GM12892 (cell line): Measurements from ENCODE around the gene TNS1.

Source experiments
- DNase-seq: peaks from one replicate; pipeline ENCODE4 v3.0.0; 2011; ENCODE audit not compliant: insufficient read length
- FAIRE-seq: peaks from 2 replicates; lab custom pipeline; 2011; peaks lifted over from hg19 to GRCh38; lab: Jason Lieb, UNC
- POLR2A ChIP-seq: IDR thresholded peaks from 2 replicates; pipeline ENCODE4 v1.6.1; 2011; ENCODE audit warnings: low read depth, low read length, control low read depth
- POLR2AphosphoS5 ChIP-seq: IDR thresholded peaks from 2 replicates; pipeline ENCODE4 v1.6.1; 2011; ENCODE audit warnings: low read depth, low read length, control low read depth
- TAF1 ChIP-seq: IDR thresholded peaks from 2 replicates; pipeline ENCODE4 v1.6.1; 2011; ENCODE audit warnings: low read depth, mild to moderate bottlenecking, control low read depth, low read length, borderline replicate concordance

Gene TNS1

DNA sequence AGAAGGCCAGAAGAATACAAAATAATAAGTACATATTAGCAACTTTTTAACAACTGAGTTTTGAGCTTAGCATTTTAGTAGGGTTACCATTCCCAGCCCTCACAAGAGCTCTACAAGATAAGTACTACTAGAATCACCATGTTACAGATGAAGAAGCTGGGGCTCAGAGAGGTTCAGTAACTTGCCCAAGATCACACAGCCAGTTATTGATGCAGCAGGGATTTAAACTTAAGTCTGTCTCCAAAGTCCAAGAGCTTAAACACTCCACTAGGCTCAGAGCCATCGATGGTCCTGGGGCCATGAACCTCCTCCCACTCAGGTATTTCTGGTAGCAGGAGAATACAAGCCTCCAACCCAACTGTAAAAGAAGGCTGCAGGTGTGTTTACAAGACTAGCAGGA, 30.8 kb downstream of the TNS1 start:
- DNase-seq (no peak), FAIRE-seq (no peak)
- no peak for TF ChIP-seq TAF1
- TF ChIP-seq POLR2AphosphoS5 = no peak
- TF ChIP-seq POLR2A = no peak

DNA sequence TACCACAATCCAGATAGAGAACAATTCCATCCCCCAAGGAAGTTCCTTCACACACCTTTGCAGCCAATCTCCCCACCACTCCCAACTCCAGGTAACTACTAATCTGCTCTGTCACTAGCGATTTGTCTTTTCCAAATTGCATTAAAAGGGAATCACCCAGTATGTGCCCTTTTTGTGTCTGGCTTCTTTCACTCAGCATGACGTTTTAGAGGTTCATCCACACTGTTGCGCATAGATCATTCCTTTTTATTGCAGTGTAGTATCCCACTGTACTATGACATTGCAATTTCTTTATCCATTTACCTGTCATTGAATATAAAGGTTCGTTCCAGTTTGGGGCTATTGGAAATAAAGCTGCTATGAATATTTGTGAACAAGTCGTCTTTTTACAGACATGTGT, 31.6 kb downstream of the TNS1 start:
- FAIRE-seq = no peak
- no peak for TF ChIP-seq POLR2AphosphoS5
- no peak for TF ChIP-seq TAF1
- no peak for TF ChIP-seq POLR2A

GRCh38 chr2:217970206-217970605, 32.6 kb downstream of the TNS1 start:
- FAIRE-seq (no peak), DNase-seq (no peak)
- no peak for TF ChIP-seq TAF1
- no peak for TF ChIP-seq POLR2AphosphoS5
- TF ChIP-seq POLR2A = no peak

More for the DNA sequence above, 31.6 kb downstream of the TNS1 start:
- no peak for DNase-seq

- TF ChIP-seq POLR2AphosphoS5 = no peak
- no peak for TF ChIP-seq TAF1
- no peak for TF ChIP-seq POLR2A
- FAIRE-seq = no peak
- no peak for DNase-seq
Measured at GRCh38 chr2:217969588-217969987, 33.2 kb downstream of the TNS1 start.

GRCh38 chr2:217968023-217968422, 34.8 kb downstream of the TNS1 start:
- DNase-seq = no peak
- no peak for FAIRE-seq
- no peak for TF ChIP-seq TAF1
- TF ChIP-seq POLR2AphosphoS5 = no peak
- no peak for TF ChIP-seq POLR2A

DNA sequence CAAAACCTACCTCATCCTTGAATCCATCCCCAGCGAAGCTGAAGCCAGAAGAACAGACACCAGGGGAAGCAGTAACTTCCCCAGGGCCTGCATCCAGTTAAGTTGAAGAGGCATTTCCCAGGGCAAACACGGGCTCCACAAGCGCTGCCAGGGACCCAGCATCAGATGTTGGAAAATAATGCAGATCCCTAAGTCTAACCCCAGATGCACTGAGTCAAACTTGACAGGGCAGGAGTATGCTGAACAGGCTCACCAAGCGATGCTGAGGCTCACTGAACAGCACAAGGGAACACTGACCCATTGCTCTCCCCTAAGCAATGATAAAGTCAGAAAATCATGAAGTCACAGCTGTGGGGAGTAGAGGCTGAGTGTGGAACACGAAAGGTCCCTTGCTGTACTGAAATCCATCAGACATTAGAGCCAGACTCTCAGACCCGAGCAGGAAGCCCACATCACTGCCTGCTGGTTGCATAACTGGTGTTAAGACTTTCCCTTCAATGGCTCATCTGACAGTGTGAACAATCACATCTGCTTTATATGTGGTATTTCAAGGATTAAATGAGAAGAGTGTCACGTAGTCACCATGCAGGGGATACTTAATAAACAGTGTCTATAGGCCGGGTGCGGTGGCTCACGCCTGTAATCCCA, 36.2 kb downstream of the TNS1 start:
- FAIRE-seq (no peak), DNase-seq (no peak)
- TF ChIP-seq TAF1 (no peak), POLR2AphosphoS5 (no peak), POLR2A (no peak)

DNA sequence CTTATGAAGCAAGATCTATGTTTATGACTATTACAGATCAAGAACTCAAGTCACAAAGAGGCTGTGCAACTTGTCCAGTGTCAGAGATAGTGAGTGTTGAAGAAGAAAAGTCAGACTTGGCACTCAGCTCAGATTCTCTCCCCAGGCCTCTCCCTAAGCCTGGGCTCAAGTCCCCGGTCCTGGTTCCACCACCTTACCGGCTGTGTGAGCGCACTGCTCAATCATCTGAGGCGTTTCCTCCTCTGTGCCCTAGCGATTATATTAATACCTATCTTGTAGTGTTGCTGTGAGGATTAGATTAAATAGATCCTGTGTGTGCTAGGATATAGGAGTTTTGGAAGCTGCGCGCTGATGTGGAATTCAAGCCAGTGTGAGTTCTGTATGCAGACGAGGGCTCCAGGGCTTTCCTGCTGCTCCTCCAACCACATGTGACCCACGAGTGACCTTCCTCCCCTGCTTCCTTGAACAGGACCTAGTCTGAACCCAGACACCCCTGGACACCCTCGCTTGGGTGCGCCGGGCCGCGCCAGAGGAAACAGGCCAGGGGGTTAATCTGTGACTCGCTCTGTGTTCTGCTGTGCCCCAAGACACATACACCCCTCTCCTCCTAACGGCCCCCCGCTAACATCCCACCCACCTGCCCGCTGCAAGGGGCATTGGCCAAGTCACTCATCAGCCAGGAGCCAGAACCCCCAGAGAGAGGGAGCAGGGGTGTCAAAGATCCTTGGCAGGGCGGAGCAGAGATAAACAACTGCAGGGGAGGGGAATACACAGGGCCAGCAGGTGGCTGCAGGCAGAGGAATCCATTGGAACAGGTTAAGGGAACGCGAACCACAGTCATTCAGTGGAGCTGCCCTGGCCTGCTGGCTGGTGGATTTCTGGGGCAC, 38.3 kb downstream of the TNS1 start:
- DNase-seq = no peak
- FAIRE-seq = no peak
- TF ChIP-seq POLR2AphosphoS5 (no peak), TAF1 (no peak), POLR2A (no peak)

DNA sequence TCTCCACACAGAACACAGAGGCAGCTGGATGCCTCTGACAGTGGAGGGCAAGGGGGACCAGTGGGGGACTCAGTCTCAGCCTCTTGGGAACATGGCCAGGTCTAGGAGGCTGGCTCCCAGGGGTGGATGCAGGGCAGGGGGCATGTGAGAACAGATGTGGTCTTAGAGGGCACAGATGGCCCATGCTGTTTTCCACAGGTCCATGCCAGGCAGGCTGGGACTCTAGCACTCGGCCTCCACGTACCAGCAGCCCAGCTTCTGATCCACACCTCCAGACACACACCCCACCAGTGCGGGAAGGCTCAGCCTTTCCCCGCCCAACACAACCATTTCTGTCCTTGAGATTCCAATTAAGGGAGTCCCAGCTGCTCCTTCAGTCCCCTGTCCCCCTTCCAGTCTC, 42.4 kb downstream of the TNS1 start:
- FAIRE-seq (no peak), DNase-seq (no peak)
- TF ChIP-seq POLR2A (no peak), TAF1 (no peak), POLR2AphosphoS5 (no peak)

DNA sequence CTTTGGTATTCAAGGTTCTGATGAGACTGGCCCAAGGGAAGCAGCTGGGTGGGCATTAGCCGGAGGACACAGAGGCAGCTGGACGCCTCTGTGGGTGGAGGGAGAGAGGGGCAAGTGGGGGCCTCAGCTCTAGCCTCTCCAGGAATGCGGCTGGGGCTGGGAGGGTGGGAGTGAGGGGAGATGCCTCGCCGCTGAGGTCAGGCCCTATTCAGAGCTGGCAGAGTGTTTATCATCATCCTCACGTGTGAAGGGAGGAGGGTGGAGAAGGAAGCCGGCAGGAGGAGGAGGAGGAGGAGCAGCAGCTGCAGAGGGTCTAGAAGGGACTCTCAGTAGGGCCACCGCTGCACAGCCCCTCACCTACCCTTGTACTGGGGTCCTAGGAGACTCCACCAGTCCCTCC, 43.1 kb downstream of the TNS1 start:
- TF ChIP-seq POLR2A (no peak), TAF1 (no peak), POLR2AphosphoS5 (no peak)
- DNase-seq = no peak
- no peak for FAIRE-seq

GRCh38 chr2:217958884-217959225, 43.9 kb downstream of the TNS1 start:
- DNase-seq = no peak
- no peak for FAIRE-seq
- no peak for TF ChIP-seq POLR2AphosphoS5
- no peak for TF ChIP-seq POLR2A
- TF ChIP-seq TAF1 = no peak

DNA sequence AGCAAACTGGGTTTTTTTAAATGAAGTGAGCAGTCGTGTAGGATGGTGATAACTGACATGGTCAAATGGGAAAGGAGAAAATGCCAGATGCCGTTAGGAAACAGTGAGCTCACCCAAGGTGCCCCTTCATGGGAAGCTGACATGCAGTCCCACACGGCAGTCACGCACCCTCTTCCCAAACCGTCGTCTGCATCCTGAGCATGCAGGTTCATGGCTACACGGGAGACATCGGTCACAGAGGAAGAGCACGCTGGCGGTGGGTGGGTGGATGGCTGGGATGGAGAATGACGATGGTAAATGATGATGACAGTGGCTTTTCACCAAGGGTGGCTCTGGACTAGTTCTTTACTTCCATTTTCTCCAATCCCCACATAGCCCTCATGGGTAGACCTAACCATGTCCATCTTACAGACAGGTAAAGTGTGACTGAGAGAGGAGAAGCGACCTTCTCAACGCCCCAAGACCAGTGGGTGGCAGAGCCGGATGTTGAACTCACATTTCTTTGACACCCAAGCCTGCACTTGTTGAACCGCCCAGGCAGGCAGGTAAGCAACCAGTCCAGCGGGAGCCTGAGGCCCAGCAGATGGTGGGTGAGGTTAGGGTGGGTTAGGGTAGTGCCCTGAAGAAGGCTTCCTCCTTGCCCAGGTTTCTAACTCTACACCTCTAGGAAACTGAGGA, 44.5 kb downstream of the TNS1 start:
- TF ChIP-seq POLR2A = no peak
- no peak for TF ChIP-seq POLR2AphosphoS5
- no peak for TF ChIP-seq TAF1
- FAIRE-seq (no peak), DNase-seq (no peak)
